ENCODE data around the gene ESYT1. TPM values are rescaled to one million over a fixed set of nuclear protein-coding genes. Genes with fewer than 3 reads are reported as not detected.

The ESYT1 gene
- total and polyA plus RNA-seq, 4 experiments from 2014 or later = 249 to 690 (median 326) TPM

DNA sequence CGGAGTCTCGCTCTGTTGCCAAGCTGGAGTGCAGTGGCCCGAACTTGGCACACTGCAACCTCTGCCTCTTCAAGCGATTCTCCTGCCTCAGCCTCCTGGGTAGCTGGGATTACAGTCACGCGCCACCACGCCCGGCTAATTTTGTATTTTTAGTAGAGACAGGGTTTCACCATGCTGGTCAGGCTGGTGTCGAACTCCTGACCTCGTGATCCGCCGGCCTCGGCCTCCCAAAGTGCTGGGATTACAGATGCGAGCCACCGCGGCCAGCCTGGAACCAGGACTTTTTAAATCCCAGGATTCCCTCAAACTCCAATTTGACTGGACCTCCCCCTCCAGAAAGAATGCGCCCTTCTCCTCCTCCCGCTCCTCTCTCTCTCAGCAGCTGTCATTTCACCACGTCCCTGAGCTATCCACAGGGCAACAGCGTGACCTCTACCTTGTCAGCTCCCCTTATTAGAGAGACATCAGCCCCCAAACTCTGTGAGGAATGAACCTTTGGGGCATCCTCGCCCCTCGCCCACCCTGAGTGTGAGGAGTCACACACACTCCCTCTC is 2.0 kb downstream of the ESYT1 start:
- peaks cover 68% of the 10 kb centered on the region for H3K4me1 ChIP-seq (ENCODE audit: insufficient read depth, low read length)
- DNase-seq = no peak

GRCh38 chr12:56130876-56131275 is 2.8 kb downstream of the ESYT1 start:
- Mint-ChIP-seq H3K9me3 (peaks cover 0 to 2% (median 0%) of the 10 kb centered on the region in 8 donors), H3K36me3 (peaks cover 48 to 61% of the 10 kb centered on the region in 2 donors), H3K4me1 (peaks cover 47 to 81% (median 53%) of the 10 kb centered on the region in 4 donors), H3K27me3 (no peaks in the 10 kb centered on the region), H3K27ac (peak overlapping the region; percentile 89 to 98 (median 97)), H3K4me3 (peak overlapping the region; percentile 61 to 100 (median 97))
- Histone ChIP-seq H3K36me3 (ENCODE audit: insufficient read depth, low read length) (peaks cover 47% of the 10 kb centered on the region), H3K27me3 (ENCODE audit: insufficient read depth, low read length) (no peaks in the 10 kb centered on the region), H3K27ac (ENCODE audit: low read depth, low read length) (peak overlapping the region; percentile 82), H3K9me3 (ENCODE audit: control insufficient read depth in 1 of 2, low read length in 2 of 2) (no peaks in the 10 kb centered on the region), H3K4me3 (ENCODE audit: low read length in 2 of 2) (peak overlapping the region; percentile 38 to 81), H3K4me1 (ENCODE audit: insufficient read depth, low read length) (peaks cover 62% of the 10 kb centered on the region)
- ChIA-PET CTCF (ENCODE audit: partially characterized antibody) (interaction anchor here (0.5 to 1.2 kb wide), 4 partner anchors 57 to 84 kb away, joined by 3 to 4 read pairs (median 3); partner anchors contain the start of gene SMARCC2), POLR2A (ENCODE audit: partially characterized antibody) (interaction anchor here (1.0 to 9.4 kb wide), 5 partner anchors 7 to 59 kb away, joined by 3 to 245 read pairs (median 178); partner anchors contain the start of genes MYL6, RPL41, SMARCC2 and ZC3H10)
- DNase-seq = no peak
- intact Hi-C loops (cut with micrococcal nuclease) = no loop called here

More for the DNA sequence above, 2.0 kb downstream of the ESYT1 start:
- peak overlapping the region; percentile 96 to 100 (median 98) for H3K4me3 Mint-ChIP-seq
- no peaks in the 10 kb centered on the region for H3K9me3 ChIP-seq (ENCODE audit: control insufficient read depth in 1 of 2, low read length in 2 of 2)
- H3K4me1 Mint-ChIP-seq = peaks cover 47 to 82% (median 55%) of the 10 kb centered on the region in 4 donors
- peak overlapping the region; percentile 81 to 96 for H3K4me3 ChIP-seq (ENCODE audit: low read length in 2 of 2)
- H3K9me3 Mint-ChIP-seq = peaks cover 0 to 2% (median 0%) of the 10 kb centered on the region in 8 donors
- peaks cover 47 to 57% of the 10 kb centered on the region in 2 donors for H3K36me3 Mint-ChIP-seq
- intact Hi-C loops (cut with micrococcal nuclease) = loop anchor here (1.0 to 5.0 kb wide), 5 partner anchors 9 to 557 kb away; partner anchors contain the start of genes APOF, MYL6B, PA2G4 and PTGES3
- CTCF ChIA-PET (ENCODE audit: partially characterized antibody) = interaction anchor here (0.9 to 4.1 kb wide), 6 partner anchors 11 to 83 kb away, joined by 3 to 41 read pairs (median 6); partner anchors contain the start of gene ZC3H10
- POLR2A ChIA-PET (ENCODE audit: partially characterized antibody) = interaction anchor here (0.6 to 9.4 kb wide), 12 partner anchors 8 to 386 kb away, joined by 3 to 245 read pairs (median 34); partner anchors contain the start of genes ANKRD52, MYL6, PA2G4 and RNF41
- peak overlapping the region; percentile 89 to 98 (median 97) for H3K27ac Mint-ChIP-seq
- no peaks in the 10 kb centered on the region for H3K27me3 Mint-ChIP-seq
- peaks cover 41% of the 10 kb centered on the region for H3K36me3 ChIP-seq (ENCODE audit: insufficient read depth, low read length)
- H3K27me3 ChIP-seq (ENCODE audit: insufficient read depth, low read length) = no peaks in the 10 kb centered on the region
- H3K27ac ChIP-seq (ENCODE audit: low read depth, low read length) = peak overlapping the region; percentile 82

DNA sequence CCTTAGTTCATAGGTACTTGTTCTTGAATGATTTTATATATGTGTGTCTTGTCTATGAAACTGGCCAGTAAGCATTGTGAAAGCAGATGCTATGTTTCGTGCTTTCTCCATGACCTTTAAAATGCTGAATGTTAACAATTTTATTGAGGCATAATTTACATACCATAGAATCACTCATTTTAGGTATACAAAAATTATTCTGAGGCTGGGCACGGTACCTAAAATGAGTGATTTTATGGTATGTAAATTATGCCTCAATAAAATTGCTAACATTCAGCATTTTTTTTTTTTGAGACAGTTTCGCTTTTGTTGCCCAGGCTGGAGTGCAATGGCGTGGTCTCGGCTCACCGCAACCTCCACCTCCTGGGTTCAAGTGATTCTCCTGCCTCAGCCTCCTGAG is 6.8 kb downstream of the ESYT1 start:
- Mint-ChIP-seq H3K27ac (peak overlapping the region in 2 of 7 donors; percentile 71 to 78), H3K36me3 (peaks cover 79% of the 10 kb centered on the region in 2 donors), H3K4me3 (no peak overlapping the region), H3K9me3 (no peaks in the 10 kb centered on the region), H3K4me1 (peaks cover 50 to 78% (median 58%) of the 10 kb centered on the region in 4 donors), H3K27me3 (no peaks in the 10 kb centered on the region)
- no peak for DNase-seq
- Histone ChIP-seq H3K4me1 (ENCODE audit: insufficient read depth, low read length) (peaks cover 78% of the 10 kb centered on the region), H3K4me3 (ENCODE audit: low read length in 2 of 2) (no peak overlapping the region), H3K27ac (ENCODE audit: low read depth, low read length) (no peak overlapping the region), H3K36me3 (ENCODE audit: insufficient read depth, low read length) (peaks cover 85% of the 10 kb centered on the region), H3K27me3 (ENCODE audit: insufficient read depth, low read length) (no peaks in the 10 kb centered on the region), H3K9me3 (ENCODE audit: control insufficient read depth in 1 of 2, low read length in 2 of 2) (no peaks in the 10 kb centered on the region)
- intact Hi-C loops (cut with micrococcal nuclease) = no loop called here
- CTCF ChIA-PET (ENCODE audit: partially characterized antibody) = interaction anchor here (0.7 kb wide), 1 partner anchor 548 kb away, joined by 3 read pairs; no protein-coding TSS in a partner anchor
- POLR2A ChIA-PET (ENCODE audit: partially characterized antibody) = no interaction called here

GRCh38 chr12:56137853-56138571 is 9.9 kb downstream of the ESYT1 start:
- no peak for DNase-seq
- ChIA-PET CTCF (ENCODE audit: partially characterized antibody) (interaction anchor here (1.4 to 5.9 kb wide), 4 partner anchors 11 to 51 kb away, joined by 4 to 22 read pairs (median 12); partner anchors contain the start of genes ESYT1, MYL6, SMARCC2 and ZC3H10), POLR2A (ENCODE audit: partially characterized antibody) (interaction anchor here (0.6 to 5.1 kb wide), 10 partner anchors 10 to 1454 kb away, joined by 3 to 63 read pairs (median 6); partner anchors contain the start of genes ESYT1, MYL6, PA2G4 and RPL41)
- no peaks in the 10 kb centered on the region for H3K9me3 Mint-ChIP-seq
- Histone ChIP-seq H3K36me3 (ENCODE audit: insufficient read depth, low read length) (peaks cover 83% of the 10 kb centered on the region), H3K9me3 (ENCODE audit: control insufficient read depth in 1 of 2, low read length in 2 of 2) (no peaks in the 10 kb centered on the region), H3K27ac (ENCODE audit: low read depth, low read length) (peak overlapping the region; percentile 22), H3K4me3 (ENCODE audit: low read length in 2 of 2) (no peak overlapping the region), H3K4me1 (ENCODE audit: insufficient read depth, low read length) (peaks cover 74% of the 10 kb centered on the region), H3K27me3 (ENCODE audit: insufficient read depth, low read length) (no peaks in the 10 kb centered on the region)
- H3K27ac Mint-ChIP-seq = peak overlapping the region; percentile 77 to 90 (median 86)
- intact Hi-C loops (cut with micrococcal nuclease) = no loop called here
- no peaks in the 10 kb centered on the region for H3K27me3 Mint-ChIP-seq
- H3K4me1 Mint-ChIP-seq = peaks cover 41 to 72% (median 54%) of the 10 kb centered on the region in 4 donors
- peaks cover 74 to 78% of the 10 kb centered on the region in 2 donors for H3K36me3 Mint-ChIP-seq
- H3K4me3 Mint-ChIP-seq = peak overlapping the region in 7 of 8 donors; percentile 19 to 84 (median 74)

DNA sequence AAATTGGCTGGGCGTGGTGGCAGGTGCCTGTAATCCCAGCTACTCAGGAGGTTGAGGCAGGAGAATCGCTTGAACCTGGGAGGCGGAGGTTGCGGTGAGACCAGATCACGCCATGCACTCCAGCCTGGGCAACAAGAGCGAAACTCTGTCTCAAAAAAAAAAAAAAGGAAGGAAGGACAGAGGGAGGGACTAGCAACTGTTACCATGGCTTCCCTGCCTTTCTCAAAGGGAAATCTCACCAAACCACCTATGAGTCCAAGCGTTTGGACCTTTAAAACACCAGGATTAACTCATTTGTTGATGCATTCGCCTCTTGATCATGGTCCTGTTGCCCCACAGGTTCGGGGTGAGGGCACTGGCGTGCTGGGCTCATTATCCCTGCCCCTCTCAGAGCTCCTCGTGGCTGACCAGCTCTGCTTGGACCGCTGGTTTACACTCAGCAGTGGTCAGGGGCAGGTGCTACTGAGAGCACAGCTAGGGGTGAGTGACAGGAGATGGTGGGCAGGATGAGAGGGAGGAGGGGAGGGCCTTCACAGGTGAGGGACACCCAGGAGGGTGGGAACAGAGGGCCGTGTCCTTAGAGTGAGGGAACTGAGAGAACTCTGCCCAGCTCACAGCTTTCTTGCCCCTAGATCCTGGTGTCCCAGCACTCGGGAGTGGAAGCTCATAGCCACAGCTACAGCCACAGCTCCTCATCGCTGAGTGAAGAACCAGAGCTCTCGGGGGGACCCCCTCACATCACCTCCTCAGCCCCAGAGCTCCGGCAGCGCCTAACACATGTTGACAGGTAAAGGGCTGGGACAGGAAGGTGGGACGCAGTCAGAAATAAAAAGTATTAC is 14.1 kb downstream of the ESYT1 start:
- Histone ChIP-seq H3K27me3 (ENCODE audit: insufficient read depth, low read length) (no peaks in the 10 kb centered on the region), H3K4me3 (ENCODE audit: low read length in 2 of 2) (no peak overlapping the region), H3K4me1 (ENCODE audit: insufficient read depth, low read length) (peaks cover 56% of the 10 kb centered on the region), H3K36me3 (ENCODE audit: insufficient read depth, low read length) (peaks cover 73% of the 10 kb centered on the region), H3K27ac (ENCODE audit: low read depth, low read length) (no peak overlapping the region), H3K9me3 (ENCODE audit: control insufficient read depth in 1 of 2, low read length in 2 of 2) (no peaks in the 10 kb centered on the region)
- Mint-ChIP-seq H3K4me3 (no peak overlapping the region), H3K27ac (peak overlapping the region in 6 of 7 donors; percentile 42 to 86 (median 64)), H3K9me3 (no peaks in the 10 kb centered on the region), H3K4me1 (peaks cover 39 to 70% (median 54%) of the 10 kb centered on the region in 4 donors), H3K36me3 (peaks cover 71 to 74% of the 10 kb centered on the region in 2 donors), H3K27me3 (no peaks in the 10 kb centered on the region)
- no peak for DNase-seq
- CTCF ChIA-PET (ENCODE audit: partially characterized antibody) = interaction anchor here (1.2 to 5.9 kb wide), 5 partner anchors 9 to 47 kb away, joined by 4 to 22 read pairs (median 12); partner anchors contain the start of genes ESYT1, MYL6B and SMARCC2
- POLR2A ChIA-PET (ENCODE audit: partially characterized antibody) = interaction anchor here (1.0 to 4.0 kb wide), 4 partner anchors 15 to 46 kb away, joined by 3 to 16 read pairs (median 8); partner anchors contain the start of genes SMARCC2 and ZC3H10
- intact Hi-C loops (cut with micrococcal nuclease) = no loop called here

- POLR2A ChIA-PET (ENCODE audit: partially characterized antibody) = interaction anchor here (0.5 to 4.0 kb wide), 4 partner anchors 14 to 58 kb away, joined by 3 to 16 read pairs (median 8); partner anchors contain the start of genes SMARCC2 and ZC3H10
- H3K27ac Mint-ChIP-seq = peak overlapping the region; percentile 51 to 90 (median 83)
Measured at GRCh38 chr12:56143217-56143616, 15.2 kb downstream of the ESYT1 start.

More at GRCh38 chr12:56143217-56143616, 15.2 kb downstream of the ESYT1 start:
- CTCF ChIA-PET (ENCODE audit: partially characterized antibody) = interaction anchor here (1.0 to 2.7 kb wide), 7 partner anchors 8 to 21 kb away, joined by 3 to 14 read pairs (median 6); partner anchors contain the start of genes ESYT1 and MYL6B
- H3K4me3 Mint-ChIP-seq = peak overlapping the region in 5 of 8 donors; percentile 3 to 33 (median 6)
- Histone ChIP-seq H3K27ac (ENCODE audit: low read depth, low read length) (no peak overlapping the region), H3K9me3 (ENCODE audit: control insufficient read depth in 1 of 2, low read length in 2 of 2) (no peaks in the 10 kb centered on the region), H3K36me3 (ENCODE audit: insufficient read depth, low read length) (peaks cover 63% of the 10 kb centered on the region), H3K4me3 (ENCODE audit: low read length in 2 of 2) (no peak overlapping the region), H3K27me3 (ENCODE audit: insufficient read depth, low read length) (no peaks in the 10 kb centered on the region), H3K4me1 (ENCODE audit: insufficient read depth, low read length) (peaks cover 45% of the 10 kb centered on the region)
- no peaks in the 10 kb centered on the region for H3K9me3 Mint-ChIP-seq
- H3K4me1 Mint-ChIP-seq = peaks cover 30 to 60% (median 44%) of the 10 kb centered on the region in 4 donors
- intact Hi-C loops (cut with micrococcal nuclease) = no loop called here
- H3K36me3 Mint-ChIP-seq = peaks cover 61 to 66% of the 10 kb centered on the region in 2 donors
- H3K27me3 Mint-ChIP-seq = no peaks in the 10 kb centered on the region
- no peak for DNase-seq
